KBM-7 (cell line): Measurements from ENCODE around the gene DNAAF2.
A peak's percentile ranks its signal among the peaks of the same experiment; 100 is the strongest.
"Not testable (repeated sequence)": the region's sequence is repeated elsewhere in the genome, so short reads cannot be mapped to it uniquely, and the experiment has no call there.

Experiments used
- DNase-seq: peaks from one replicate; pipeline ENCODE4 v3.0.0-alpha.2; 2015
- in situ Hi-C: fragments of 300-500 bp; cut with MboI; formaldehyde crosslinking; loops from 2 replicates; pipeline ENCODE4 v1.14.3; 2020; ENCODE audit warnings: low sequenced_read_pairs, low pct_unique_long_range_greater_than_20kb, mixed read lengths

The DNAAF2 gene

DNA sequence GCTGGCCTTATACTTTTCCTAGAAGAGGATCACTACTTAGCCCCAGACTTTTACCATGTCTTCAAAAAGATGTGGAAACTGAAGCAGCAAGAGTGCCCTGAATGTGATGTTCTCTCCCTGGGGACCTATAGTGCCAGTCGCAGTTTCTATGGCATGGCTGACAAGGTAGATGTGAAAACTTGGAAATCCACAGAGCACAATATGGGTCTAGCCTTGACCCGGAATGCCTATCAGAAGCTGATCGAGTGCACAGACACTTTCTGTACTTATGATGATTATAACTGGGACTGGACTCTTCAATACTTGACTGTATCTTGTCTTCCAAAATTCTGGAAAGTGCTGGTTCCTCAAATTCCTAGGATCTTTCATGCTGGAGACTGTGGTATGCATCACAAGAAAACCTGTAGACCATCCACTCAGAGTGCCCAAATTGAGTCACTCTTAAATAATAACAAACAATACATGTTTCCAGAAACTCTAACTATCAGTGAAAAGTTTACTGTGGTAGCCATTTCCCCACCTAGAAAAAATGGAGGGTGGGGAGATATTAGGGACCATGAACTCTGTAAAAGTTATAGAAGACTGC lies 12.9 kb downstream of the DNAAF2 start:
- in situ Hi-C loops: no loop called here
- DNase-seq: no peak

DNA sequence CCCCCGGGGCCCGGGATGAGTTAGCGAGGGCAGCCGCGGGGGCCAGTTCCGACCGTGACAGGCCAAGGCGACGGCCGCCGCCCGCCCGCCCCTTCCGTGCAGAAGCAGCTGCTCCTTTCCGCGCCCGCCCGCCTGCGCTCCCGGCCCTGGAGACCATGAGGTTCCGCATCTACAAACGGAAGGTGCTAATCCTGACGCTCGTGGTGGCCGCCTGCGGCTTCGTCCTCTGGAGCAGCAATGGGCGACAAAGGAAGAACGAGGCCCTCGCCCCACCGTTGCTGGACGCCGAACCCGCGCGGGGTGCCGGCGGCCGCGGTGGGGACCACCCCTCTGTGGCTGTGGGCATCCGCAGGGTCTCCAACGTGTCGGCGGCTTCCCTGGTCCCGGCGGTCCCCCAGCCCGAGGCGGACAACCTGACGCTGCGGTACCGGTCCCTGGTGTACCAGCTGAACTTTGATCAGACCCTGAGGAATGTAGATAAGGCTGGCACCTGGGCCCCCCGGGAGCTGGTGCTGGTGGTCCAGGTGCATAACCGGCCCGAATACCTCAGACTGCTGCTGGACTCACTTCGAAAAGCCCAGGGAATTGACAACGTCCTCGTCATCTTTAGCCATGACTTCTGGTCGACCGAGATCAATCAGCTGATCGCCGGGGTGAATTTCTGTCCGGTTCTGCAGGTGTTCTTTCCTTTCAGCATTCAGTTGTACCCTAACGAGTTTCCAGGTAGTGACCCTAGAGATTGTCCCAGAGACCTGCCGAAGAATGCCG lies 13.7 kb downstream of the DNAAF2 start:
- in situ Hi-C loops: no loop called here

DNA sequence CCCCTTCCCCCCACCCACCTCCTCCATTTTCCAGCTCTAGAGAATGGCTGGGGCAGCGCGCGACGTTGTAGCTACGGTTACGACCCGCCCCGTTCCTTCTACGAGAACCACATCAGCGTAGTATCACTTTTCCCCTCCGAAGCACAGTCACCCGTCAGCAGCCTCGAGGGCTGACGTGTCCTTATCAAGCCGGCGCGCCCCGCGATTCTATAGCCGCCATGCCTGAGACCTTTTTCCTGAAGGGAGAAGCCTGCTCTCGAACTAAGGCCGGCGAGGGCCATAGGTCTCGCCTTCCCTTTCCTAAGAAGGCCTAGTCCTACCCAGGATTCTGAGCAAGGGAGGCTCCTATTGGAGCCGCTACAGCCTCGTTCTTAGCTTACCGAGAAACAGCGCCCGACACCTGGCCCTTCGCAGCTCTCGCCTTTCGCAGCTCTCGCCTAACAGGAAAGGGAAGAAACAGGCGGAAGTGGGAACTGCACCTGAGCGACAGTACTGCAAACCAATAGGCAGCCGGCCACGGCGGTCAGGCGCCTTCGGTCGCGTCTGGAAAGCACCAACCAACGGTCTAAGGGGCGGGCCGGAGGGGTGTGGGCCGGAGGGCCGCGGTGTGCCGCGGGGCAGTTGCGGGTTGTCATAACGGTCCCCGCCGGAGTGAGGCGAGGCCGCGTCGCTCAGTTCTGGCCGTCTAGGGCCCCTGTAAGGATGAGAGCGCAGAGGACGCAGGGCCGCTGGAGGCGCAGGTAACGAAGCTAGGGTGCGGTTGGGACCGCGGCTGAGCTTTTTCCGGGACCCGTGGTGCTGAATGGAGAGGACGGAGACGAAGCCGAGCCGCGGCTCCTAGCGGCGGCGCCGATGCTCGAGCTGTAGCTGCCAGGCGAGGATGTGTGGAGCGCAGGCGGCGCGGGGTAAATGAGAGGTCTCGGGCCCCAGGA lies 14.6 kb downstream of the DNAAF2 start, which contains the start of the genes MGAT2 and RPL36AL:
TSS of gene MGAT2 (plus strand) at position 618 of the 932 bp plus-strand sequence. CDS start 470 bp downstream, outside the sequence.
TSS of gene RPL36AL (minus strand) at position 445 of the 932 bp plus-strand sequence. CDS start 1,522 bp downstream, outside the sequence.
- DNase-seq: peak; percentile 98
- in situ Hi-C loops: no loop called here

More for the DNA sequence above, 13.7 kb downstream of the DNAAF2 start:
- peak; percentile 86 for DNase-seq

DNA sequence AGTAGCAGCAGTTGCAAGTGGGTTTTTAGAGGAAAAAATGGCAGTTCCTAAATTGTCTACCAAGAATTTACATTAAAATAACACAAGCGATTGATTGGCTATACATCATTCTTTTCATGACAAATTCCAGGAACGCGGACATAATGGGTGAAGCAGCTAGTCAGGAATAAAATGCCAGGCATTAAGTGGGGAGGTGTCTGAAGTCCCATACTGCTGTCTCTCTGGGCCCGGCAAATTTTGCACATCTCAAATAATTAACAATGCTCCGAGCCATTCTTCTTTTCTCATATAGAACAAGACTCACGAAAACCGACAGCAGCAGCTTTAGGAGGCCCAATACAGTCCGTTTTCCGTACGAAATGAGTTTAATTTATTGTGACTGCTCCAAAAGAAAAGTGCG lies 15.3 kb downstream of the DNAAF2 start:
- in situ Hi-C loops: no loop called here
- DNase-seq: peak; percentile 26

DNA sequence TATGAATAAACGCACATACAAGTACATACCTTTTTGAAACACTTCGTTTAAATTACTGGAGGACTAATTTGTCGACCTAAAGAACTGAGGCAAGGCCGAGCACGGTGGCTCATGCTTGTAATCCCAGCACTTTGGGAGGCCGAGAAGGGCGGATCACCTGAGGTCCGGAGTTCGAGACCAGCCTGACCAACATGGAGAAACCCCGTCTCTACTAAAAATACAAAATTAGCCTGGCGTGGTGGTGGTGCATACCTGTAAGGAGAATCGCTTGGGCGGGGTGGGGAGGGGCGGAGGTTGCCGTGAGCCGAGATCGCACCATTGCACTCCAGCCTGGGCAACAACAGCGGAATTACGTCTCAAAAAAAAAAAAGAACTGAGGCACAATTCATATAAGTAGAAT lies 15.8 kb downstream of the DNAAF2 start:
- DNase-seq, in situ Hi-C loops: not testable (repeated sequence)

DNA sequence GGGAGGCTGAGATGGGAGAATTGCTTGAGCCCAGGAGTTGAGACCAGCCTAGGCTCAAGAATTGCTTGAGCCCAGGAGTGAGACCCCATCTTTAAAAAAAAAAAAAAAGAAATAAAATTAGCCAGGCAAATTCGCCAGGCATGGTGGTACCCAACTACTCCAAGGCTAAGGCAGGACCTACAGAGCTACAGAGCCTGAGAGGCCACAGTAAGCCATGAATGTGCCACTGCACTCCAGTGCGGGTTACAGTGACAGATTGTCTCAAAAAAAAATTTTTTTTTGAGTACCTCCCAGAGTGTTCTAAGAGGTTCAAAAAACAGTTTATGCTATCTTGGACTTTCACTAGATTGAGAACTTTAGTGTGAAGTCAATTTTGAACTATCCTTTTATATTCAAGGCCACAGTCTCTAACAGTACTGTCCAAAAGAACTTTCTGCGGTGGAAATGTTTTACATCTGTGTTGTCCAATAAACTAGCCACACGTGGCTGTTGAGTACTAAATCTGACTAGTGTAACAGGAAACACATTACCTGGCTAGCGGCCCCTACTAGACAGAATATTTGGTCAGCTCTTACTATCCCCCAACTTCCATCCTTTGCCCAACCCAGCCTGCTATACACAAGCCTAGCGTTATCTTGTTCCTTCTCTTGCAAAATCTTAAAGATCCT lies 17.1 kb downstream of the DNAAF2 start:
- in situ Hi-C loops: no loop called here
- DNase-seq: no peak

DNA sequence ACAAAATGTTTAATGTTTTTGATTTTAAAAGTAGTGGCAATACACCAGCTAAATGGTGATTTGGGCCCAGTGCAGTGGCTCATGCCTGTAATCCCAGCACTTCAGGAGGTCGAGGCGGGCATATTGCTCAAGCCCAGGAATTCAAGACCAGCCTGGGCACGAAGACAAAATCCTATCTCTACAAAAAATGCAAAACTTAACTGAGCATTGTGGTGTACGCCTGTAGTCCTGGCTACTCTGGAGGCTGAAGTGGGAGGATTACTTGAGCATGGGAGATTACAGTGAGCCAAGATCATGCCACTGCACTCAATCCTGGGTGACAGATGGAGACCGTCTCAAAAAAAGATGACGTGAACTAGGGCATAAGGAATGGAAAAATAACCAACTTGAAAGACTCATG lies 19.3 kb downstream of the DNAAF2 start:
- in situ Hi-C loops: no loop called here
- no peak for DNase-seq

DNA sequence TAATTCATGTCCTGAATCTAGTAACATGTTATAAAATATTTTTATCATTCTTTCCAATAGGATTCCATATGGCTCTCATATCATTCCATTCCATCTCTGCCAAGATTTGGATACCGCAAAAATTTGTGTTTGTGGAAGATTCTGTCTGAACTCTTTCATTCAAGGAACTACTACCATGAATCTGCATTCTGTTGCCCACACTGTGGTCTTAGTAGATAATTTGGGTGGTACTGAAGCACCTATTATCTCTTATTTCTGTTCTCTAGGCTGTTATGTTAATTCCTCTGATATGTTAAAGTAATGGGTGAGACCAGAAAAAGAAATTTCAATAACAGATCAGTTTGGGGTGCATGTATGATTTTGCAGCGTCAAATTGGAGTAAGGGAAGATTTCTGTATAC lies 20.8 kb downstream of the DNAAF2 start:
- no peak for DNase-seq

DNA sequence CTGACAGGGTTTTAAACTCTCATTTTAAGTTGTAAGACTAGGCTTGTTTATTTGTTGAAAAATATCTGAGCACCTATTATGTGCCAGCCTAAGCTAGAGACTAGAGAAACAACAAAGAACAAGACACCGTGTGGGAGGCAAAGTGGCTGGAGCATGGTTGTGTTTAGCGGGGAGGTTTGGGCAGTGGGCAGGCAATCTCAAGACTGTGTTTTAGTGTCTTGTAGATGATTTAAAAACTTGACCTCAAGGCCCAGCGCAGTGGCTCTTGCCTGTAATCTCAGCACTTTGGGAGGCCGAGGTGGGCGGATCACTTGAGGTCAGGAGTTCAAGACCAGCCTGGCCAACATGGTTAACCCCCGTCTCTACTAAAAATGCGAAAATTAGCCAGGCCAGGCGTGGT lies 22.4 kb downstream of the DNAAF2 start:
- no peak for DNase-seq
- in situ Hi-C loops: no loop called here

More for the DNA sequence above, 20.8 kb downstream of the DNAAF2 start:
- in situ Hi-C loops: no loop called here

DNA sequence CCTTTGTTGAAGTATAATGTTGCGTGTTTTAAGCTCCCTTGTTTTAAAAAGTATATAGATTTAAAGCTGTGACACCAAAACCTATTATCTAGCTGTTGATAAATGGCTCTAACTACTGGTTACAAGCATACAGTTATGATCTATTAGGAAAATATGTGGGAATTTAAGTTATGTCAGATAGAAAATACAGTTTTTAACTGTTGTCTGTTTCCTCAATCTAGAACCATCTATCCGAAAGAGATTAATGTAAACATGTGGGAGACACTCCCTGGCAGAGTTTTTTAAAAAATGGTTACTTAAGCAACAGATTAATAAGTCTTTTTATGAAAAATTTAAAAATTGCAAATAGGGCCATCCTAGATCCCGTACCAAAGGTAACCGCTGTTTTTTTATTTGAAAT lies 22.8 kb downstream of the DNAAF2 start:
- in situ Hi-C loops: no loop called here
- no peak for DNase-seq

DNA sequence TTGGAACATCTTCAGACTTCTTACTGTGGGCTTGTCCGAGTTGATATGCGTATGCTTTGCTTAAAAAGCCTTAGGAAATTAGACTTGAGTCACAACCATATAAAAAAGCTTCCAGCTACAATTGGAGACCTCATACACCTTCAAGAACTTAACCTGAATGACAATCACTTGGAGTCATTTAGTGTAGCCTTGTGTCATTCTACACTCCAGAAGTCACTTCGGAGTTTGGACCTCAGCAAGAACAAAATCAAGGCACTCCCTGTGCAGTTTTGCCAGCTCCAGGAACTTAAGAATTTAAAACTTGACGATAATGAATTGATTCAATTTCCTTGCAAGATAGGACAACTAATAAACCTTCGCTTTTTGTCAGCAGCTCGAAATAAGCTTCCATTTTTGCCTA lies 27.5 kb downstream of the DNAAF2 start:
- in situ Hi-C loops: no loop called here
- no peak for DNase-seq

DNA sequence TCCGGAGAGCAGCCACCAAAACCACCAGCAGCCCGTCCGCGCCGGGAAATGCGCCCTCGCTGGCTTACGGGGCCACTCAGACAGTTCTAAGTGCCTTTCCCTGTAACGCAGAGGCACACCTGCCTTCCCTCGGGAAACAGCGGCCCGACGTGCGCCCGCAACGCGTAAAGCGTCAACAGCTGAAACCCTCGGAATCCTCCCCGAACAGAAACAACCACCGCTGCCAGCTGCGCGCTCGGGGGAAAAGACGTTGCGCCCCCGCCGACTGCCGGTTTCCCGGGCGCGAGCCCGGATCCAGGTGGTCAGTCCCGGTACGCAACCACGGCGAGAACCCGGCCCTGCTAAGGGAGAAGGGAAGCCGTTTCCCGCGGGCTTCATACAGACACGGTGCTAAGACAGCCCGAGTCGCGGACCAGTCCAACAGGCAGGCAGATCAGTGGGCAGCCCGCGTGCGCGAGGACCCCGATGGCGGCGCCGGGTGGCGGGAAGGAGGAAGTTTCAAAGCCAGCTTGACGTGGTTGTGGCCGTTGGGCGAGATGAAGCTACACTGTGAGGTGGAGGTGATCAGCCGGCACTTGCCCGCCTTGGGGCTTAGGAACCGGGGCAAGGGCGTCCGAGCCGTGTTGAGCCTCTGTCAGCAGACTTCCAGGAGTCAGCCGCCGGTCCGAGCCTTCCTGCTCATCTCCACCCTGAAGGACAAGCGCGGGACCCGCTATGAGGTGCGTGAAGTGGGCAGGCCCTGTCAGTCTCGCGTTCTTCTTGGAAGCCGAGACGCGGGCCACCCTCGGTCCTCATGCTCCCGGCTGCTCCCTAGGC lies 36.4 kb downstream of the DNAAF2 start, which contains the start of gene LRR1:
TSS of gene LRR1 (plus strand) at position 456 of the 816 bp plus-strand sequence. CDS start at position 537, 81 bp downstream.
- in situ Hi-C loops: no loop called here
- peak; percentile 92 for DNase-seq

DNA sequence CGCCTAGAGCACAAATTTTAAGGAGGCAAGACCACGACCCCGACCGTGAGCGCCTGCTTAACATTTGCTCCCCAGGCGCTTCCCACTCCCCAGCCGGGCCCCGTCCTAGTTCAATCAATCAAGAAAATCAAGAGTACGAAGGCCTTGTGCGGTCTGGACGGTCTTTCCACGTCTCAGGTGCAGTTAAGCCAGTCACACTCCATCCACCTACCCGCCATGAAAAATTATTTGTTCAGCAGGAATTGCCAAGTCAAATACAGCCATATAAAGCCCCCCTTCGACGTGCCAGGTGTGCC lies 36.9 kb downstream of the DNAAF2 start:
- in situ Hi-C loops: no loop called here
- no peak for DNase-seq

DNA sequence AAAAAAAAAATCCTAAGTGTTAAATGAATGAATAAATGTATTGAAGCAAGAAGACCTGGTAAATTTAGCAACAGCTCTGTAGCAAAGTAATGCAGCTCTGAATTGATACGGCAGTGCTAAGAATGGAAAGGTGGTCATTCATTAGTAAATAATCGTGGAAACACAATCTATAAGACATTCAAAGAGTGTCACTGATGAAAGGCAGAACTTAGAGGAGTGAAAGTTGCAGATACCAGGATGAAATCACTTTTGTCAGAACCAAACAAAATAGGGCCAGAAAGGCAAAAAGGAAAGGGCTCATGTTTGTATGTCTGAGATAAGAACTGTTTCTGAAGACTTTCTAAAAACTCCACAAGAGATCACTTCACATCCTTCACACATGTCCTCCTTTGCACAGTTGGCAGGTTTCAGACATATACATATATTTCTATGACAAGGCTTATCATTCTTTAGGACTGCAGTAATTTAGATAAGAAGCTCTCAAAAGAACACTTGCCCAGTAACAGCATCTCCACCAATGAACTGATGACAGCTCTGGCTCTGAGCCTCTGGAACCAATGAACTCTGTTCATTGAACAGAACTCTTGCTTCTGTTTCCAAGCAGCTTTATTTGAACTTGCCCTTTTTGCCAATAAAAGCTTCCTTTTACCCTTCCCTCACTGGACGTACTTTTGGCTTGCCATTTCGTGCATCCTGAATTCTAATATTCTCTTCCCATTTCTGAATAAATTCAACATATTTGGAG lies 40.5 kb downstream of the DNAAF2 start:
- in situ Hi-C loops: no loop called here
- DNase-seq: peak; percentile 51

DNA sequence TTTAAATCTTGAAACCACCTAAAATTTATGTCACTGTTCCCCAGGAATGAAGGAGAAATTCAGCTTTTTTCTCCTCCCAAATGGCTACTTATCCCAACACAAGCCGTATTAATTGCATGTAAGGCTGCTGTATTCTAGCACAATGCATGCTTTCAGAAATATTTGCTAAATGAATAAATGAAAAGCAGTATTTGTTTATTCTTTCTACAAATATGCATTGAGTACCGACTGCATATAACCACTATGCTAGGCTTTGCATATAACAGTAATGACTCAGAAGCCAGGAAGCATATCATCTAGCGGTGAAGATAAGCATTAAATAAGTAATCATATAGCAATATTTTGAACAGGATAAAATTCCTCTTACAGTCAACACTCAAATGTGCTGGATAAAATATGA lies 42.0 kb downstream of the DNAAF2 start:
- in situ Hi-C loops: no loop called here
- DNase-seq: no peak

DNA sequence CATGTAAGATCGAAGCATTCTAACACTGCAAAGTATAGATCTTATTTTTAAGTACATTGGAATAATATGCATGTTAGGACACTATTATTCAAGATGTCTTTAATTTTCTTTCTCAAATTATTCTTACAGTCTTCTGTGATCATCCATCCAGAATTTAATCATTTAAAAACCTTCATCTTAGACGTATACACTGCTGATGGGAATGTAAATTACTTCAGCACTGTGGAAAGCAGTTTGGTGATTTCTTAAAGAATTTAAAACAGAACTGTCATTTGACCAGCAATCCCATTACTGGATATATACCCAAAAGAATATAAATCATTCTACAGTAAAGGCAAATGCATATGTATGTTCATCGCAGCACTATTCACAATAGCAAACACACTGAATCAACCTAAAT lies 45.7 kb downstream of the DNAAF2 start:
- in situ Hi-C loops: no loop called here
- DNase-seq: no peak

DNA sequence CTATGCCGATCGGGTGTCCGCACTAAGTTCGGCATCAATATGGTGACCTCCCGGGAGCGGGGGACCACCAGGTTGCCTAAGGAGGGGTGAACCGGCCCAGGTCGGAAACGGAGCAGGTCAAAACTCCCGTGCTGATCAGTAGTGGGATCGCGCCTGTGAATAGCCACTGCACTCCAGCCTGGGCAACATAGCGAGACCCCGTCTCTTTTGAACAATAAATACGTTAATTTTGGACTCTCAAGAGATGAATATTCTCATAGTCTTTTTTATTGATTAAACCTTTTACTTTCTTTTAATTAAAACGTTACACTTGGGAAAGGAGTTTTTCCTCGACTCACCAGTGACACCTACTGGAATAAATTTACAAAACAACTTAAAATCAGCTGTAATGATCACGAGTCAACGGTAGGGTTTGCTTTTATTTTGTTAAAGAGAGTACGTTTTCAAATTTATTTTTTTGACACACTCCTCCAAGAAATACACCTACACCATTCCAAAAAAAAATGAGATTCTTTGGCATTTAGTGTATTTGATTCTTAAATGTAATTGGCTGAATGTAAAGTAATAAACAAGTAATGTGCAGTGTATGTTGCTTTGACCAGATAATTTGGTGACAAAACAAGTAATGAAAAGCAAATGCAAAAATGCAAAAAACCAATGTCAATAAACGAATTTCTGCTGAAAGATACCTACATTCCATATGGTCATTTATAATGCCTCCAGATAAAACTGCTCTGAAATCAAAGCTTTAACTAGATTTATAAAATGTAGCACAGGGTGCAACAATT lies 48.2 kb downstream of the DNAAF2 start:
- in situ Hi-C loops: no loop called here
- peak; percentile 94 for DNase-seq
